GM12878 (cell line): Measurements from ENCODE around the gene DOCK2. TPM values are rescaled to one million over a fixed set of nuclear protein-coding genes. Genes with fewer than 3 reads are reported as not detected.

Experiments
- ATAC-seq: fragments of 200-7000 bp; cut with Tn5 transposase; 3 replicates; pipeline ENCODE4 v1.9.1; 2020; ENCODE audit warnings: mild to moderate bottlenecking, moderate library complexity
- BruUV-seq: library from RNA; stranded (reverse); fragments of 400-500 nt; replicated peaks from 2 replicates; lab custom pipeline; 2021; lab: Mats Ljungman, UMichigan
- CTCF ChIA-PET: fragments of 300-600 bp; sonication (Branson Sonifier 250); formaldehyde crosslinking; extraction: SDS; loops from one replicate; lab custom pipeline; 2021; ENCODE audit warnings: inconsistent platforms; lab: Yijun Ruan, JAX
- POLR2A ChIA-PET: fragments of 350-600 bp; formaldehyde crosslinking; extraction: SDS; loops from one replicate; lab custom pipeline; 2021; ENCODE audit warnings: inconsistent platforms; lab: Charles Lee
- RAD21 ChIA-PET: fragments of 300-600 bp; sonication (Branson Sonifier 250); formaldehyde crosslinking; loops from one replicate; lab custom pipeline; 2023; ENCODE audit warnings: antibody characterized with exemption; ENCODE audit not compliant: unreplicated experiment; lab: Charles Lee
- SMC1A ChIA-PET: fragments of 300-600 bp; sonication (Branson Sonifier 250); formaldehyde crosslinking; loops from one replicate; lab custom pipeline; 2023; ENCODE audit not compliant: unreplicated experiment, uncharacterized antibody; lab: Charles Lee
- DNase-seq: peaks from one replicate; pipeline ENCODE4 v3.0.0-alpha.2; 2011; ENCODE audit warnings: low read depth, low spot score
- FAIRE-seq: peaks from 3 replicates; lab custom pipeline; 2011; peaks lifted over from hg19 to GRCh38; lab: Jason Lieb, UNC
- H2AFZ ChIP-seq: 2 replicates; pipeline ENCODE4 v1.6.0; 2011; ENCODE audit warnings: low read depth, low read length, control low read depth; ENCODE audit not compliant: control insufficient read depth
- H3K27ac ChIP-seq: 2 replicates; pipeline ENCODE4 v1.5.1; 2011; ENCODE audit warnings: control low read depth; ENCODE audit not compliant: control insufficient read depth, insufficient read depth
- H3K27me3 ChIP-seq, 2 experiments: replicated peaks in 1 of 2; 2 replicates each; pipeline versions ENCODE4 v1.6.0 to v1.6.1; 2011; ENCODE audit warnings: low read length in 1 of 2; ENCODE audit not compliant: control insufficient read depth in 2 of 2, insufficient read depth in 2 of 2
- H3K36me3 ChIP-seq, 2 experiments: 2 replicates each; pipeline ENCODE4 v1.5.1; 2011; ENCODE audit warnings: low read length in 1 of 2; ENCODE audit not compliant: control insufficient read depth in 2 of 2, insufficient read depth in 2 of 2
- H3K4me1 ChIP-seq: 2 replicates; pipeline ENCODE4 v1.6.1; 2011; ENCODE audit warnings: mild to moderate bottlenecking, low read length, moderate library complexity, mixed read lengths; ENCODE audit not compliant: control insufficient read depth, insufficient read depth
- H3K4me2 ChIP-seq: 2 replicates; pipeline ENCODE4 v1.6.0; 2011; ENCODE audit warnings: control low read depth; ENCODE audit not compliant: control insufficient read depth, insufficient read depth
- H3K4me3 ChIP-seq: fragments of 200-600 bp; sonication (generic); 2 replicates; pipeline ENCODE4 v1.5.1; 2016
- H3K79me2 ChIP-seq: 2 replicates; pipeline ENCODE4 v1.6.0; 2011; ENCODE audit warnings: low read length; ENCODE audit not compliant: control insufficient read depth, insufficient read depth
- H3K9ac ChIP-seq: 2 replicates; pipeline ENCODE4 v1.8.0; 2011; ENCODE audit warnings: low read length, control low read depth, mixed read lengths; ENCODE audit not compliant: control insufficient read depth, insufficient read depth
- H3K9me3 ChIP-seq: replicated peaks from 3 replicates; pipeline ENCODE4 v1.5.1; 2011; ENCODE audit warnings: mild to moderate bottlenecking, low read length; ENCODE audit not compliant: control insufficient read depth, insufficient read depth
- H4K20me1 ChIP-seq: 2 replicates; pipeline ENCODE4 v1.6.0; 2011; ENCODE audit not compliant: control insufficient read depth, insufficient read depth
- KDM1A ChIP-seq: fragments of 200-600 bp; sonication (generic); IDR thresholded peaks from 2 replicates; pipeline ENCODE4 v1.6.1; 2016; ENCODE audit warnings: borderline replicate concordance
- SREBF2 ChIP-seq: IDR thresholded peaks from 2 replicates; pipeline ENCODE4 v1.6.1; 2012; ENCODE audit warnings: mild to moderate bottlenecking, low read length
- WGBS: methylation state at CpG from one replicate; pipeline ENCODE4 v1.1.6; 2016; ENCODE audit warnings: low lambda C conversion rate; ENCODE audit not compliant: insufficient replicate concordance, insufficient coverage; ENCODE audit errors: missing lambda C conversion rate; 5-methylcytosine and 5-hydroxymethylcytosine counted together
- in situ Hi-C: fragments of 300-500 bp; cut with MboI; formaldehyde crosslinking; loops from 9 replicates; pipeline ENCODE4 v1.14.3; 2018; ENCODE audit warnings: mixed read lengths
- intact Hi-C: fragments of 100-400 bp; cut with micrococcal nuclease; formaldehyde crosslinking; loops from one replicate; pipeline ENCODE4 v1.14.2; 2022; ENCODE audit not compliant: unreplicated experiment
- polyA plus RNA-seq, 11 experiments: library from polyadenylated mRNA; depleted of rRNA in 4 of 11; unstranded in 6 of 11; stranded (reverse) in 5 of 11; fragments of >200 nt; fragmentation: Nextera tagmentation in 4 of 11; fragmentation: Illumina TruSeq in 1 of 11; extraction: Ambion mirVana in 4 of 11; extraction: Trizol in 1 of 11; gene quantifications; 1 replicate in 1 of 11; 2 replicates in 10 of 11; pipeline versions ENCODE4 v1.2.1 to v1.2.3, GENCODE V29; 2011 to 2016; ENCODE audit warnings: inconsistent platforms in 2 of 11, missing spikeins in 2 of 11, low read depth in 1 of 11
- total RNA-seq, 4 experiments: library from RNA; depleted of rRNA in 3 of 4; stranded (reverse); fragments of >200 nt in 3 of 4; fragmentation: Illumina TruSeq in 1 of 4; extraction: Trizol in 1 of 4; gene quantifications; 2 replicates each; pipeline versions ENCODE4 v1.2.1 to v1.2.3, GENCODE V29; 2013 to 2021
- TF ChIP-seq, protein P1 (sequence below): fragments of 450-650 bp; conservative IDR thresholded peaks from 2 replicates; pipeline ENCODE4 v1.6.1; 2017; ENCODE audit warnings: mild to moderate bottlenecking, moderate library complexity
- TF ChIP-seq, protein P2 (sequence below): IDR thresholded peaks from 2 replicates; pipeline ENCODE4 v1.6.1; 2011; ENCODE audit warnings: low read depth, mild to moderate bottlenecking, low read length, moderate library complexity, borderline replicate concordance; ENCODE audit errors: extremely low read depth

The DOCK2 gene
- total and polyA plus RNA-seq, 10 of the 15 experiments (the other 5 are each of a cell fraction or from before 2014, with no cell fraction given) = 34.2 to 192 (median 118) TPM

DNA sequence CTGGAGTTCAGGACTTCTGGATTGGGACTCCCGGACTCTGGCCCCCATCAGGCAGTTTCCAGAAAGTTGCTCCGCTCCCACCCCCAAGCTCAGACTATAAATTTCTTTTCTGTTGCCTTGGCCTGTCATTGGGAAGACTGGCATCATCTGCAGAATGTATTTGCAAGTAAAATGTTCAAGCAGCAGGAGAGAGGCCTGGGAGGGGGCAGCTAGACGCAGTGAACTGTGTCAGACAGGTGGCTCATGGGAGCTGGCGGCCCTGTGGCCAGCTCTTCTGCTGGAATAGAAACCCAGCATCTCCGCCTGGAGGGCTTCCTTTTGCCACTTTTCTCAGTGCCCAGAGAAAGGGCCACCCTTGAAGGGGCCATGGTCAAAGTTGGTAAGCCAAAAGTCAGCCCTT is 327.2 kb downstream of the DOCK2 start:
- DNase-seq = no peak
- no peak overlapping the region for H3K4me2 ChIP-seq
- no peak overlapping the region for H3K9ac ChIP-seq
- ChIA-PET POLR2A (no interaction called here), CTCF (interaction anchor here (1.4 kb wide), 1 partner anchor 16 kb away, joined by 3 read pairs; the partner anchor contains the start of gene INSYN2B), RAD21 (no interaction called here), SMC1A (interaction anchor here (1.1 to 1.5 kb wide), 3 partner anchors 12 to 327 kb away, joined by 3 read pairs; partner anchors contain the start of gene DOCK2)
- no peak for ATAC-seq
- H3K27me3 ChIP-seq = no peaks in the 10 kb centered on the region
- H3K79me2 ChIP-seq = no peaks in the 10 kb centered on the region
- no peak overlapping the region for H2AFZ ChIP-seq
- peaks cover 0 to 6% of the 10 kb centered on the region in 2 experiments; a peak in 2 of 4 replicates for H3K36me3 ChIP-seq
- intact Hi-C loops = no loop called here
- no peak overlapping the region for H3K27ac ChIP-seq
- in situ Hi-C loops = no loop called here
- FAIRE-seq = no peak
- H3K9me3 ChIP-seq = no peaks in the 10 kb centered on the region
- H3K4me3 ChIP-seq = no peak overlapping the region
- no TSS peak for BruUV-seq
- no peak for TF ChIP-seq SREBF2
- TF ChIP-seq, protein P1, sequence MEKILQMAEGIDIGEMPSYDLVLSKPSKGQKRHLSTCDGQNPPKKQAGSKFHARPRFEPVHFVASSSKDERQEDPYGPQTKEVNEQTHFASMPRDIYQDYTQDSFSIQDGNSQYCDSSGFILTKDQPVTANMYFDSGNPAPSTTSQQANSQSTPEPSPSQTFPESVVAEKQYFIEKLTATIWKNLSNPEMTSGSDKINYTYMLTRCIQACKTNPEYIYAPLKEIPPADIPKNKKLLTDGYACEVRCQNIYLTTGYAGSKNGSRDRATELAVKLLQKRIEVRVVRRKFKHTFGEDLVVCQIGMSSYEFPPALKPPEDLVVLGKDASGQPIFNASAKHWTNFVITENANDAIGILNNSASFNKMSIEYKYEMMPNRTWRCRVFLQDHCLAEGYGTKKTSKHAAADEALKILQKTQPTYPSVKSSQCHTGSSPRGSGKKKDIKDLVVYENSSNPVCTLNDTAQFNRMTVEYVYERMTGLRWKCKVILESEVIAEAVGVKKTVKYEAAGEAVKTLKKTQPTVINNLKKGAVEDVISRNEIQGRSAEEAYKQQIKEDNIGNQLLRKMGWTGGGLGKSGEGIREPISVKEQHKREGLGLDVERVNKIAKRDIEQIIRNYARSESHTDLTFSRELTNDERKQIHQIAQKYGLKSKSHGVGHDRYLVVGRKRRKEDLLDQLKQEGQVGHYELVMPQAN = no peak
- TF ChIP-seq, protein P2, sequence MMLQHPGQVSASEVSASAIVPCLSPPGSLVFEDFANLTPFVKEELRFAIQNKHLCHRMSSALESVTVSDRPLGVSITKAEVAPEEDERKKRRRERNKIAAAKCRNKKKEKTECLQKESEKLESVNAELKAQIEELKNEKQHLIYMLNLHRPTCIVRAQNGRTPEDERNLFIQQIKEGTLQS = no peak
- TF ChIP-seq KDM1A = no peak
- H4K20me1 ChIP-seq = no peaks in the 10 kb centered on the region
- no peaks in the 10 kb centered on the region for H3K4me1 ChIP-seq
- 54% methylated on average over 5 of the region's 5 CpGs for WGBS
